Skin epidermis (tissue), 12 donors: Measurements from ENCODE around the gene DYNC1H1.

Source experiments
- H3K27ac ChIP-seq, 21 experiments: fragments of 200-600 bp; sonication (generic) in 11 of 21; one replicate each; pipeline ENCODE4 v1.5.0; 2020; ENCODE audit warnings: mild to moderate bottlenecking in 3 of 21, inconsistent platforms in 2 of 21, moderate library complexity in 2 of 21
- H3K4me3 ChIP-seq, 7 experiments: fragments of 200-600 bp; sonication (generic) in 2 of 7; one replicate each; pipeline ENCODE4 v1.5.0; 2020; ENCODE audit warnings: inconsistent platforms in 2 of 7, mild to moderate bottlenecking in 2 of 7, moderate library complexity in 1 of 7

The DYNC1H1 gene

DNA sequence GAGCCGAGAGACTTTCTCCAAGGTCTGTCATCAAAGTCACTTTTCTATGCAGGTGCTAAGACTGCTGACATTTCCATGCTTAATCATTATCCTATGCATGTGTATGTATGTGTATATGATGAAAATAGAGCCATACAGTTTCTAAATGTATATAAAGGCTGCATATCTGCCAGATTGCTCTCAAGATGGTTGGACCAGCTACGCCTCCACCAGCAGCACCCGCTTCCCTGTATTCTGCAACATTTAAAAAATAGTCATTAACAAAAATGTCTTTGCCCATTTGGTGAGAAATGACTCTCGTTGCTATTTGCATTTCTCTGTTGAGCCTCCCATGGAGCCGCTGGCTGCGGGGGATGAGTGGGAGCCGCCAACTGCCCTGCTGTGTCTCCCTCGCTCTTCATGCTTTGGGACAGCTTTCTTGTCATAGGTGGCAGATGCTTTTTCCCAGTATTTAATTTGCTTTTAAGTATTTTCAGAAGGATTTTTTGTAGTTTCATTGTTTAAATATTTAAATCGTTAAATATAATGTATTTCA lies 54.7 kb downstream of the DYNC1H1 start:
- H3K4me3 ChIP-seq, result no peak overlapping the region
- no peak overlapping the region for H3K27ac ChIP-seq

- peak overlapping the region in 1 of 21 experiments; percentile 48 for H3K27ac ChIP-seq
- H3K4me3 ChIP-seq, result no peak overlapping the region
These were observed 55.9 kb downstream of the DYNC1H1 start for GRCh38 chr14:102020058-102020971.

GRCh38 chr14:102026934-102027333 lies 62.6 kb downstream of the DYNC1H1 start:
- Histone ChIP-seq H3K4me3 (no peak overlapping the region), H3K27ac (no peak overlapping the region)

GRCh38 chr14:102027951-102028350 lies 63.6 kb downstream of the DYNC1H1 start:
- Histone ChIP-seq H3K4me3 (no peak overlapping the region), H3K27ac (no peak overlapping the region)

DNA sequence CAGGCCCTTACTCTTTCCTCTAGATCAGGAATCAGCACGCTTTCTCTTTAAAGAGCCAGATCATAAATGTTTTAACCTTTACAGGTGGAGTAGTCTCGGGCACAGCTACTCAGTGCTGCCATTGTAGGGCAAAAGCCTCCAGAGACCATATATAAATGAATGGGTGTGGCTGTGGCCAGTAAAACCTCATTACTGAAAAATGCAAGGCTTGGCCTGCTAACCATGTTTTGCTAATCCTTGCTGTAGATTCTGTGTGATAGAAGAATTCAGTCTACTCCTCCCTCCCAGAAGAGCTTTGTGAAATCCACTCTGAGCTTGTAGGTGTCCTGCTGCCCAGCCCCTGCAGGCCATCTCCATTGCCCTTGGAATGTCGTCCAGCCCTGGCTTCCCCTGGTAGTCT lies 64.4 kb downstream of the DYNC1H1 start:
- Histone ChIP-seq H3K4me3 (no peak overlapping the region), H3K27ac (peak overlapping the region in 3 of 21 experiments; percentile 7 to 47 (median 45))

DNA sequence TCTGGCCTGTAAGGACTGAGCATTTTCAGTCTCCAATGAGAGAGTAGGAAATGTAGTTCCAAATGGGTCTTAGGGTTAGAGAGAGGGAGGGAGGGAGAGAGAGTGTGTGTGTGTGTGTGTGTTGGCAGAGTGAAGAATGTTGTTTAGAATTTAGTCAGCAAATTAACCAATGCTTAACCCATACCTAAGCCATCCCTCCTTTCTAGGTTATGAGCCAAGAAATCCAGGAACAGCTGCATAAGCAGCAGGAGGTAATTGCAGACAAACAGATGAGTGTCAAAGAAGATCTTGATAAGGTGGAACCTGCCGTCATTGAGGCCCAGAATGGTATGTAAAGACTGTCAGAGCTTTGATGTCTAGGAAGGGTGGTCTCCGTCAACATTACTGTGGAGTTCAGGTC lies 65.6 kb downstream of the DYNC1H1 start:
- Histone ChIP-seq H3K27ac (no peak overlapping the region), H3K4me3 (no peak overlapping the region)

DNA sequence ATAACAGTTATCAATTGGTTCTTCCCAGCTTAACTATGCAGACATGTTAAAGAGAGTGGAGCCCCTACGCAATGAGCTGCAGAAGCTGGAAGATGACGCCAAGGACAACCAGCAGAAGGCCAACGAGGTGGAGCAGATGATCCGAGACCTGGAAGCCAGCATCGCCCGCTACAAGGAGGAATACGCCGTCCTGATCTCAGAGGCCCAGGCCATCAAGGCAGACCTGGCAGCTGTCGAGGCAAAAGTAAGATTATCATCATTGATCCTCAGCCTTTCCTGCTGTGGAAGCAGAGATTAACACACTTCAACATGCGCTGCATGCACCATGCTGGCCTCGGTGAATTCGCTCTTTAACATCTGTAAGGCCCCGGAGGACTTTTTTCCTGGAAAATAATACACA lies 68.9 kb downstream of the DYNC1H1 start:
- Histone ChIP-seq H3K4me3 (no peak overlapping the region), H3K27ac (no peak overlapping the region)

DNA sequence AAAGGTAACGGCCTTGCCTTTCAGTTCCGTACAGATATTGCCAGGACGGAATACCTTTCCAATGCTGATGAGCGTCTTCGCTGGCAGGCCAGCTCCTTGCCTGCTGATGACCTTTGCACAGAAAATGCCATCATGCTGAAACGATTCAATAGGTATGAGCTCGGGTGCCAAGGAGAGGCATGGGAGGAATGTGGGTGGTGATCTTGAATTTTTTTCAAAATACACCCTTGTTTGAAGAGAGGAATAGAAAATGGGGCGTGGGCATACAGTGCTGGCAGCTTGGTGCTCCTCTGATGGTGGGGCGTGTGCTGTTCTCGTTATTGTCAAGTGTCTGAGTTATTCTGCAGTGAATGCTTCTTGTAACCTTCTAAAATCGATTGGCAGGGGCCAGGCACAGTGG lies 69.9 kb downstream of the DYNC1H1 start:
- no peak overlapping the region for H3K4me3 ChIP-seq
- no peak overlapping the region for H3K27ac ChIP-seq

GRCh38 chr14:102035914-102036313 lies 71.5 kb downstream of the DYNC1H1 start:
- Histone ChIP-seq H3K27ac (no peak overlapping the region), H3K4me3 (no peak overlapping the region)

GRCh38 chr14:102037686-102038085 lies 73.3 kb downstream of the DYNC1H1 start:
- Histone ChIP-seq H3K4me3 (no peak overlapping the region), H3K27ac (no peak overlapping the region)

GRCh38 chr14:102039157-102039556 lies 74.8 kb downstream of the DYNC1H1 start:
- Histone ChIP-seq H3K4me3 (no peak overlapping the region), H3K27ac (no peak overlapping the region)

GRCh38 chr14:102040153-102040552 lies 75.8 kb downstream of the DYNC1H1 start:
- H3K4me3 ChIP-seq, result no peak overlapping the region

DNA sequence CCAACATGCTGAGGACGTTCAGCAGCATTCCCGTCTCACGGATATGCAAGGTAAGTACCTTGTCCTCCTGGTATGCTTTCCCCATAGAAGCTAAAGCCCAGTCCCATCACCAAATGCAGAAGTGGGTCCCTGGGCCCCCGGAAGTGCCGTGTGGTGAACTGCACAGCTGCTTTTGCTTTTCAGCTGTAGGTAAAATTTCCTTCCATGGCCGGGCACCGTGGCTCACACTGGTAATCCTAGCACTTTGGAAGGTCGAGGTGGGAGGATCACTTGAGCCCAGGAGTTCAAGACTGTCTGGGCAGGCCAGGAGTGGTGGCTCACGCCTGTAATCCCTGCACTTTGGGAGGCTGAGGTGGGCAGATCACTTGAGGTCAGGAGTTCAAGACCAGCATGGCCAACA lies 78.3 kb downstream of the DYNC1H1 start:
- no peak overlapping the region for H3K4me3 ChIP-seq
- H3K27ac ChIP-seq, result no peak overlapping the region

More at GRCh38 chr14:102040153-102040552, 75.8 kb downstream of the DYNC1H1 start:
- H3K27ac ChIP-seq, result no peak overlapping the region

DNA sequence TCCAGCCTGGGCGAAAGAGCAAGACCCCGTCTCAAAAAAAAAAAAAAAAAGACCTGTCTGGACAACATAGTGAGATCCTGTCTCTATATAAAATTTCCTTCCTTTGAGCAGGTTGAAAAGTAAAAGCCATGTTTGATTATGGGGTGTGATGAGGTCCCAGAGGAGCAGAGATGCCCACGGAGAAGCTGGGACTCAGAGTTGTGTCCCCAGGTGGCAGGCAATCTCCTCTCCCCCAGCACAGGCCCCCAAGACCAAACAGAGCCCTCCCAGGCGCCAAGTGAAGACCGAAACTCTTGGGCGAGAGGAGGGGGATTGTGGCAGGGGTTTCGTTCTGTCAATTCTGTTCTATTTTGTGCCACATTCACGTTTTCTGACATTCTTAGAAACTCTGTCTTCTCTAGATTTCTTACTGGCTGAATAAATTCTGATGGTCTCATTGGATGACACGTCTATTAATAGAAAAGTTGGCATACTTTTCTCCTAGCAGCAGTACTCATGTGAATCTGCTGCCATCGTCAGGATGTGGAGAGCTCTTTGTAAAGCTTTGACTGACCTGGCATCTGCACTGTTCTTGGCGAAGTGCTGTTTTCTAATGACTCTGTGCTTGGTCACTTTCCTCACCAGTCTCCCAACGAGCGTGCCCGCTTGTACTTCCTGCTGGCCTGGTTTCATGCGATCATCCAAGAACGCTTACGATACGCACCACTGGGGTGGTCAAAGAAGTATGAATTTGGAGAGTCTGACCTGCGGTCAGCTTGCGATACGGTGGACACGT lies 79.1 kb downstream of the DYNC1H1 start:
- Histone ChIP-seq H3K27ac (no peak overlapping the region), H3K4me3 (no peak overlapping the region)

DNA sequence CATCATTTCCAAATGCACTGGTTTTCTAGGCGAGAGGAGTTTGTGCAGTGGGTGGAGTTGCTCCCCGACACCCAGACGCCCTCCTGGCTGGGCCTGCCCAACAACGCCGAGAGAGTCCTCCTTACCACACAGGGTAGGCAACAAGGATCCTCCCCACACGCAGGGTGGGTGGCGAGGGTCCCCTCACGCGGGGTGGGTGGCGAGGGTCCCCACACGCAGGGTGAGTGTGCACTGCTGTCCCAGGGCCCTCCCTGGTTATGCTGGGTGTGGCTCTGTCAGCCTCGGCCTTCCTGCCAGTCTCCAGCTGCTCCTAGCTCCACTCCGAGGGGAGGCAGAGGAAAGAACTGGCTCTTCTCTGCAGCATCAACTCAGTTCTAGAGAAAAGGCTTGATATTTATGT lies 80.2 kb downstream of the DYNC1H1 start:
- no peak overlapping the region for H3K27ac ChIP-seq
- no peak overlapping the region for H3K4me3 ChIP-seq

DNA sequence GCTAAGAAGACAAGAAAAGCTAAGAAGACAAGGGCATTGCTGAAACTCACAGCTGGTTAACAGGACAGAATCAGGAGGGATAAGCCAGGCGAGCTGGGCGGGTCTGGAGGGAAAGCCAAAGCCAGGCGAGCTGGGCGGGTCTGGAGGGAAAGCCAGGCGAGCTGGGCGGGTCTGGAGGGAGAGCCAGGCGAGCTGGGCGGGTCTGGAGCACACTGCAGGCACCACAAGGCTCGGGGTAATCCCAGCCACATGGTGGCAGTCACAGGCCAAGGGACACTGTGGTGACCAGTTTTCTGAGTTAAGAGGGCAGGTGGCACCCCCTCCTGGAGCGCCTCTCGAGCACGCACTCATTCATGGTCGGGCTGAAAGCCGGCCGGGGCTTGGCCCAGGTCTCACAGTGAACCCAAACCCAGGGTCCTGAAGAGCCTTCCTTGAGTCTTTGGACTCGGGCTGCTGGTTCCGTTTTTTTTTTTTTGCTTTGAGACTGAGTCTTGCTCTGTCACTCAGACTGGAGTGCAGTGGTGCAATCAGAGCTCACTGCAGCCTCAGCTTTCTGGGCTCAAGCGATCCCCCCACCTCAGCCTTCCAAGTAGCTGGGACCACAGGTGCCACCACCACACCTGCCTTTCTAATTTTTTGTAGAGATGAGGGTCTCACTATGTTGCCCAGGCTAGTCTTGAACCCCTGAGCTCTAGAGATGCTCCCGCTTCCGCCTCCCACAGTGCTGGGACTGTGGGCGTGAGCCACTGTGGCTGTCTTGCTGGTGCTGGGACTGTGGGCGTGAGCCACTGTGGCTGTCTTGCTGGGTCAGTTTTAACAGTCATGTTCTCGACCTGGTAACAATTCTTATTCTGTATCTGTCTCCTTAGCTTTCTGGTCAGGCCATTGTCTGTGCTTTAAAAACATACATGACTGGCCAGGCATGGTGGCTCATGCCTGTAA lies 82.2 kb downstream of the DYNC1H1 start:
- H3K4me3 ChIP-seq, result no peak overlapping the region
- peak overlapping the region in 2 of 21 experiments; percentile 5 to 38 for H3K27ac ChIP-seq

GRCh38 chr14:102047808-102048540 lies 83.6 kb downstream of the DYNC1H1 start:
- H3K27ac ChIP-seq, result no peak overlapping the region
- no peak overlapping the region for H3K4me3 ChIP-seq

DNA sequence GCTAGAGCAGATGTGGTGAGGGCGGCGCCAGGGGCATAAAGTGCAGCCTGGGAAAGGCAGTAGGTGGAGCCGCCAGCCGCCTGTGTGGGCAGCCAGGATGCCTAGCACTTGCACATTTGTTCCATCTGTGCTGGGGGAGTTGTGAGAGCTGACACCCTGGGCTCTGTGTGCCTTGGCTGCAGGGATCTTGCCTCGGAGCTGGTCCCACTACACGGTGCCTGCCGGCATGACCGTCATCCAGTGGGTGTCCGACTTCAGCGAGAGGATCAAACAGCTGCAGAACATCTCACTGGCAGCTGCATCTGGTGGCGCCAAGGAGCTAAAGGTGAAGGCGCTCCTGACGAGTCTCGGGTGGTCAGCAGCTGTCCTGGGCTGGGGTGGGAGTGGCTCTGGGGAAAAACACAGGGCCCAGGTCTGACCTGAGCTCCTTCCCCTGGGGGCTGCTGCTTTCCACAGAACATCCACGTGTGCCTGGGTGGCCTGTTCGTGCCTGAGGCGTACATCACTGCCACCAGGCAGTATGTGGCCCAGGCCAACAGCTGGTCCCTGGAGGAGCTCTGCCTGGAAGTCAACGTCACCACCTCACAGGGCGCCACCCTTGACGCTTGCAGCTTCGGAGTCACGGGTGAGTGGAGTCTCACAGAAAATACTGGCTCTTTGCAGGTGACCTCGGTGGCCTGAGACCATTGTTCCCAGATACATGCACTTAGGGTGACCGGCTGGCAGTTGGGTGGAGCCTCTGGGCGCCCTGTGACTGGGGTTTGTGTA lies 85.1 kb downstream of the DYNC1H1 start:
- H3K4me3 ChIP-seq, result no peak overlapping the region

More for the DNA sequence above, 85.1 kb downstream of the DYNC1H1 start:
- no peak overlapping the region for H3K27ac ChIP-seq
